H9 (cell line): ENCODE measurements around the gene GNAI2. TPM values are rescaled to one million over a fixed set of nuclear protein-coding genes. Genes with fewer than 3 reads are reported as not detected.
A peak's percentile ranks its signal among the peaks of the same experiment; 100 is the strongest.

Experiments used
- DNase-seq: peaks from one replicate; pipeline ENCODE4 v3.0.0-alpha.2; 2017
- H2AFZ ChIP-seq: one replicate; pipeline ENCODE4 v1.6.1; 2013; ENCODE audit warnings: mild to moderate bottlenecking, low read length, control low read depth, moderate library complexity
- H2AK5ac ChIP-seq: 2 replicates; pipeline ENCODE4 v1.6.1; 2013; ENCODE audit warnings: low read length, control low read depth, mixed read lengths; ENCODE audit not compliant: insufficient read length
- H2BK120ac ChIP-seq: one replicate; pipeline ENCODE4 v1.6.1; 2013; ENCODE audit warnings: low read depth, mild to moderate bottlenecking, low read length, control low read depth, inconsistent platforms; ENCODE audit not compliant: poor library complexity, severe bottlenecking
- H2BK12ac ChIP-seq: 2 replicates; pipeline ENCODE4 v1.6.1; 2013; ENCODE audit warnings: low read length, control low read depth, mixed read lengths, low read depth; ENCODE audit not compliant: insufficient read length
- H2BK15ac ChIP-seq: 2 replicates; pipeline ENCODE4 v1.6.1; 2013; ENCODE audit warnings: low read depth, low read length, control low read depth
- H2BK20ac ChIP-seq: one replicate; pipeline ENCODE4 v1.6.1; 2013; ENCODE audit warnings: low read depth, mild to moderate bottlenecking, low read length, control low read depth, inconsistent platforms; ENCODE audit not compliant: poor library complexity, severe bottlenecking
- H2BK5ac ChIP-seq: 2 replicates; pipeline ENCODE4 v1.6.1; 2013; ENCODE audit warnings: low read length, control low read depth, mixed read lengths; ENCODE audit not compliant: insufficient read length
- H3K14ac ChIP-seq: 2 replicates; pipeline ENCODE4 v1.6.1; 2013; ENCODE audit warnings: low read length, control low read depth; ENCODE audit not compliant: insufficient read depth
- H3K18ac ChIP-seq: 2 replicates; pipeline ENCODE4 v1.6.1; 2013; ENCODE audit warnings: low read depth, mild to moderate bottlenecking, mixed read lengths, low read length, control low read depth; ENCODE audit not compliant: insufficient read length
- H3K23ac ChIP-seq: 2 replicates; pipeline ENCODE4 v1.6.1; 2013; ENCODE audit warnings: low read length, control low read depth, mixed read lengths, low read depth; ENCODE audit not compliant: insufficient read length
- H3K23me2 ChIP-seq: 2 replicates; pipeline ENCODE4 v1.6.1; 2013; ENCODE audit warnings: low read depth, mild to moderate bottlenecking, mixed read lengths, low read length, control low read depth; ENCODE audit not compliant: insufficient read length, poor library complexity, severe bottlenecking
- H3K27ac ChIP-seq: 2 replicates; pipeline ENCODE4 v1.5.1; 2013; ENCODE audit warnings: low read length, control low read depth, mixed read lengths, low read depth; ENCODE audit not compliant: insufficient read length
- H3K27me3 ChIP-seq: 2 replicates; pipeline ENCODE4 v1.6.1; 2013; ENCODE audit warnings: low read length, control low read depth, inconsistent platforms; ENCODE audit not compliant: insufficient read depth
- H3K4ac ChIP-seq: 2 replicates; pipeline ENCODE4 v1.6.1; 2013; ENCODE audit warnings: low read depth, mild to moderate bottlenecking, control low read depth, inconsistent platforms, low read length, moderate library complexity
- H3K4me1 ChIP-seq: 2 replicates; pipeline ENCODE4 v1.6.1; 2013; ENCODE audit warnings: low read length, control low read depth, inconsistent platforms; ENCODE audit not compliant: insufficient read depth
- H3K4me2 ChIP-seq: 2 replicates; pipeline ENCODE4 v1.6.1; 2013; ENCODE audit warnings: low read length, control low read depth, mixed read lengths; ENCODE audit not compliant: insufficient read length, insufficient read depth
- H3K56ac ChIP-seq: 2 replicates; pipeline ENCODE4 v1.6.1; 2013; ENCODE audit warnings: low read depth, mild to moderate bottlenecking, mixed read lengths, low read length, control low read depth; ENCODE audit not compliant: insufficient read length
- H3K79me1 ChIP-seq: 2 replicates; pipeline ENCODE4 v1.6.1; 2013; ENCODE audit warnings: low read depth, mild to moderate bottlenecking, moderate library complexity, low read length, control low read depth, inconsistent platforms; ENCODE audit not compliant: insufficient read depth, poor library complexity, severe bottlenecking
- H3K79me2 ChIP-seq: 2 replicates; pipeline ENCODE4 v1.6.1; 2013; ENCODE audit warnings: low read length, control low read depth, inconsistent platforms; ENCODE audit not compliant: insufficient read depth
- H3K9ac ChIP-seq: 2 replicates; pipeline ENCODE4 v1.6.1; 2013; ENCODE audit warnings: low read length, control low read depth, mixed read lengths; ENCODE audit not compliant: insufficient read length; ENCODE audit errors: extremely low read depth
- H3K9me3 ChIP-seq: one replicate; pipeline ENCODE4 v1.6.1; 2013; ENCODE audit warnings: low read depth, low read length, inconsistent platforms; ENCODE audit not compliant: control insufficient read depth
- H3T11ph ChIP-seq: one replicate; pipeline ENCODE4 v1.6.1; 2013; ENCODE audit warnings: mild to moderate bottlenecking, low read length, control low read depth, inconsistent platforms
- H4K20me1 ChIP-seq: one replicate; pipeline ENCODE4 v1.6.1; 2013; ENCODE audit not compliant: control insufficient read depth, insufficient read length, insufficient read depth
- H4K5ac ChIP-seq: 2 replicates; pipeline ENCODE4 v1.6.1; 2013; ENCODE audit warnings: low read depth, mild to moderate bottlenecking, mixed read lengths, low read length, control low read depth; ENCODE audit not compliant: insufficient read length
- H4K8ac ChIP-seq: replicated peaks from 2 replicates; pipeline ENCODE4 v1.6.1; 2013; ENCODE audit warnings: low read length, control low read depth, mixed read lengths, low read depth; ENCODE audit not compliant: insufficient read length
- H4K91ac ChIP-seq: 2 replicates; pipeline ENCODE4 v1.6.1; 2013; ENCODE audit warnings: low read depth, mild to moderate bottlenecking, moderate library complexity, mixed read lengths, low read length, control low read depth; ENCODE audit not compliant: insufficient read length
- H3K27ac Mint-ChIP-seq, 3 experiments: 2 replicates in 2 of 3; 3 replicates in 1 of 3; pipeline ENCODE4 v1.8.0; 2020 to 2021; ENCODE audit warnings: mixed read lengths in 3 of 3, mild to moderate bottlenecking in 1 of 3, moderate library complexity in 1 of 3
- H3K27me3 Mint-ChIP-seq: 2 replicates; pipeline ENCODE4 v1.8.0; 2021; ENCODE audit warnings: low read depth, mild to moderate bottlenecking, moderate library complexity, mixed read lengths
- H3K36me3 Mint-ChIP-seq, 3 experiments: 2 replicates in 2 of 3; 3 replicates in 1 of 3; pipeline ENCODE4 v1.8.0; 2020 to 2021; ENCODE audit warnings: low read depth in 3 of 3, mixed read lengths in 3 of 3; ENCODE audit not compliant: insufficient read depth in 1 of 3
- H3K4me1 Mint-ChIP-seq, 2 experiments: 2 replicates each; pipeline ENCODE4 v1.8.0; 2020; ENCODE audit warnings: mixed read lengths in 2 of 2
- H3K4me3 Mint-ChIP-seq, 2 experiments: 2 replicates in 1 of 2; 3 replicates in 1 of 2; pipeline ENCODE4 v1.8.0; 2020 to 2021; ENCODE audit warnings: mild to moderate bottlenecking in 2 of 2, mixed read lengths in 2 of 2, moderate library complexity in 1 of 2
- H3K9me3 Mint-ChIP-seq, 2 experiments: 2 replicates in 1 of 2; 3 replicates in 1 of 2; pipeline ENCODE4 v1.8.0; 2020; ENCODE audit warnings: mild to moderate bottlenecking in 2 of 2, mixed read lengths in 2 of 2, moderate library complexity in 1 of 2
- WGBS: extraction: QIAGEN DNeasy Blood & Tissue Kit; methylation state at CpG from one replicate; pipeline ENCODE4 v1.1.7; 2013; ENCODE audit warnings: missing lambda C conversion rate, low lambda C conversion rate, mixed read lengths; ENCODE audit not compliant: insufficient read length; ENCODE audit errors: extremely low coverage; 5-methylcytosine and 5-hydroxymethylcytosine counted together
- total RNA-seq: library from RNA; stranded (reverse); gene quantifications from 2 replicates; pipeline ENCODE4 v1.2.1, GENCODE V29; 2021
- TF ChIP-seq, protein P1 (sequence below): fragments of 200-600 bp; sonication (generic); conservative IDR thresholded peaks from 3 replicates; pipeline ENCODE4 v1.8.0; 2021; ENCODE audit warnings: antibody characterized with exemption, mild to moderate bottlenecking

GNAI2 gene
- total RNA-seq, 1 experiment from 2014 or later, result 218 TPM

DNA sequence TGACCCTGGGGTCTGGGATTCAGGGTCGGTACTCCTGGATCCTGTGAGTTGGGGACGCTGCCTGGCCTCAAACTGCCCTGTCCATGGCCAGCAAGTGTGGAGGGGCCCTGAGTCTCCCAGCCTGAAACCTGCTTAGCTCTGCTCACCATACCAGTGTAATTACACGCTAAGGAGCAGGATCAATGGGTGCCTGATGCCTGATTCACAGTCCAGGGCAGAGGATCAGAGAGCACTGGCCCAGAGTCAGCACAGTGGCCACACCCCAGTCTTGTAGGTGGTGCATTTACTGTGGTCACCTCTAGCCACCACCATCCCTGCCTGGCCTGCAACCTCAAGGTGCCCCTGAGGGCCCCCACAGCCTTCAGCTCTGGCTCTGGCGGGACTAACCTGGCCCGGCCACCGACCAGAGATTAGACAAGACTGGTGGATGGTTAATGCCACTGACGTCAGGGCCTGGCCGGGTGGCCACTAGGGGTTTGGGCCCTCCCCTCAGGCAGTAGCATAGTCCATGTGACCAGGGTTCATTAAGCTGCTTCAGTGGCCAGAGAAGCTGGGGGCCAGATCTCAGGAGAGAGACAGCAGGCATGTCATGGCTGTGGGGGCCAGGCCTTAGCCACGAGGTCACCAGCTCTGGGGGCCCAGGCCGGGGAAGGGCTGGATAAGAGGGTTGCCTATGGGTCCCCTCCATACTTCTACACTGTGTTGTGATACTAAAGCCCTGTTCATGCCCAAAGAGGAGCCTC, 34.3 kb upstream of the GNAI2 start:
- no peak overlapping the region for H3K56ac ChIP-seq

More for the DNA sequence above, 34.3 kb upstream of the GNAI2 start:
- Histone ChIP-seq H3K23me2 (peaks cover 7% of the 10 kb centered on the region), H3T11ph (no peak overlapping the region), H2BK15ac (no peak overlapping the region), H3K23ac (no peak overlapping the region), H2AK5ac (no peak overlapping the region), H3K4ac (no peak overlapping the region), H3K4me2 (no peak overlapping the region), H2BK5ac (no peak overlapping the region), H4K8ac (no peak overlapping the region), H3K14ac (no peak overlapping the region), H3K9ac (no peak overlapping the region), H2BK120ac (no peak overlapping the region), H2BK20ac (no peak overlapping the region), H3K27ac (no peak overlapping the region), H4K20me1 (no peaks in the 10 kb centered on the region), H3K18ac (no peak overlapping the region), H3K79me2 (no peaks in the 10 kb centered on the region), H4K91ac (no peak overlapping the region), H3K27me3 (peaks cover 7% of the 10 kb centered on the region; the same call in 1 of the 2 replicates), H2BK12ac (no peak overlapping the region), H4K5ac (no peak overlapping the region), H3K9me3 (no peaks in the 10 kb centered on the region), H3K4me1 (no peaks in the 10 kb centered on the region), H3K79me1 (no peaks in the 10 kb centered on the region), H2AFZ (no peak overlapping the region)
- Mint-ChIP-seq H3K4me3 (no peak overlapping the region), H3K27me3 (peaks cover 60% of the 10 kb centered on the region), H3K4me1 (peaks cover 22% of the 10 kb centered on the region in 2 experiments), H3K36me3 (no peaks in the 10 kb centered on the region), H3K27ac (no peak overlapping the region), H3K9me3 (no peaks in the 10 kb centered on the region; a peak in 1 of 5 replicates)
- no CpG with 5 or more reads among the region's 10 CpGs for WGBS
- TF ChIP-seq, protein P1, sequence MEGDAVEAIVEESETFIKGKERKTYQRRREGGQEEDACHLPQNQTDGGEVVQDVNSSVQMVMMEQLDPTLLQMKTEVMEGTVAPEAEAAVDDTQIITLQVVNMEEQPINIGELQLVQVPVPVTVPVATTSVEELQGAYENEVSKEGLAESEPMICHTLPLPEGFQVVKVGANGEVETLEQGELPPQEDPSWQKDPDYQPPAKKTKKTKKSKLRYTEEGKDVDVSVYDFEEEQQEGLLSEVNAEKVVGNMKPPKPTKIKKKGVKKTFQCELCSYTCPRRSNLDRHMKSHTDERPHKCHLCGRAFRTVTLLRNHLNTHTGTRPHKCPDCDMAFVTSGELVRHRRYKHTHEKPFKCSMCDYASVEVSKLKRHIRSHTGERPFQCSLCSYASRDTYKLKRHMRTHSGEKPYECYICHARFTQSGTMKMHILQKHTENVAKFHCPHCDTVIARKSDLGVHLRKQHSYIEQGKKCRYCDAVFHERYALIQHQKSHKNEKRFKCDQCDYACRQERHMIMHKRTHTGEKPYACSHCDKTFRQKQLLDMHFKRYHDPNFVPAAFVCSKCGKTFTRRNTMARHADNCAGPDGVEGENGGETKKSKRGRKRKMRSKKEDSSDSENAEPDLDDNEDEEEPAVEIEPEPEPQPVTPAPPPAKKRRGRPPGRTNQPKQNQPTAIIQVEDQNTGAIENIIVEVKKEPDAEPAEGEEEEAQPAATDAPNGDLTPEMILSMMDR, result 0 out of 3 replicates have a peak, but pooled peaks have one; percentile 11
- no peak for DNase-seq
